ENCODE results near the gene IGFL2.
A peak's percentile ranks its signal among the peaks of the same experiment; 100 is the strongest.

IGFL2 gene

GRCh38 chr19:46118136-46118535 lies 29.9 kb upstream of the IGFL2 start:
- peaks cover 33% of the 10 kb centered on the region for H3K27me3 ChIP-seq (ENCODE audit: insufficient read depth, low read length)
- peaks cover 10% of the 10 kb centered on the region for H3K4me1 ChIP-seq (ENCODE audit: control insufficient read depth, insufficient read depth, low read length, unreplicated experiment)
- H2AFZ ChIP-seq (ENCODE audit: low read length, unreplicated experiment): no peak overlapping the region
- H3K79me2 ChIP-seq (ENCODE audit: control insufficient read depth, insufficient read depth, low read length, unreplicated experiment): no peaks in the 10 kb centered on the region
- H3K4me3 ChIP-seq (ENCODE audit: low read depth, low read length): no peak overlapping the region
- no peaks in the 10 kb centered on the region for H3K36me3 ChIP-seq (ENCODE audit: insufficient read depth, low read length)
- H3K27ac ChIP-seq (ENCODE audit: low read depth, low read length): no peak overlapping the region

DNA sequence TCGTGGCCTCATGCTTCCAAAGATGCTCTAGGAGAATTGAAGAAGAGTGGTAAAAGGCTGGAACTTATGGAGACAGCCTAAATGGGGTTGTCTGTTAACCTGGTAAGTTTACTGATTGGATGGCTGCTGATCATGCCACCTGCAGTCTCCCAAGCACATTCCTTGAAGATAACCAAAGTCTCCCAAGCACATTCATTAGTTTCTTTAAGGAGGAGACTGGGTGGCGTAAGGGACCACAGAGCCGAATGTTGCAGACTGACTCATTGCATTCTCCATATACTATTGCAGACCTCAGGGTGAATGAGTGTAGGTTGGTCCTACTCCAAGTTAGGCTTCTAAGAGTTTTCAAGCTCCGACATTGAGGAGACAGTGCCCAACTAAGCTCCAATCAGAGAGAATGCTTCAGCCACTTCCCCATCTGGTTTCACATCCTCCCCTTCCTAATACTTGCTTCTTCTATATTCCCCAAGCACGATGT lies 23.4 kb upstream of the IGFL2 start, which contains the start of gene IGFL3:
Gene IGFL3 (minus strand): TSS at position 51 of the 478 bp plus-strand sequence. CDS start 39 bp downstream, at position 12.
- H3K4me1 ChIP-seq (ENCODE audit: control insufficient read depth, insufficient read depth, low read length, unreplicated experiment): no peaks in the 10 kb centered on the region
- no peak within 1 kb of the TSS for H3K27ac ChIP-seq (ENCODE audit: low read depth, low read length)
- H3K36me3 ChIP-seq (ENCODE audit: insufficient read depth, low read length): no peaks in the 10 kb centered on the region
- peaks cover 74% of the 10 kb centered on the region for H3K27me3 ChIP-seq (ENCODE audit: insufficient read depth, low read length)
- H3K79me2 ChIP-seq (ENCODE audit: control insufficient read depth, insufficient read depth, low read length, unreplicated experiment): no peaks in the 10 kb centered on the region
- H3K4me3 ChIP-seq (ENCODE audit: low read depth, low read length): no peak within 1 kb of the TSS
- H2AFZ ChIP-seq (ENCODE audit: low read length, unreplicated experiment): no peak within 1 kb of the TSS

DNA sequence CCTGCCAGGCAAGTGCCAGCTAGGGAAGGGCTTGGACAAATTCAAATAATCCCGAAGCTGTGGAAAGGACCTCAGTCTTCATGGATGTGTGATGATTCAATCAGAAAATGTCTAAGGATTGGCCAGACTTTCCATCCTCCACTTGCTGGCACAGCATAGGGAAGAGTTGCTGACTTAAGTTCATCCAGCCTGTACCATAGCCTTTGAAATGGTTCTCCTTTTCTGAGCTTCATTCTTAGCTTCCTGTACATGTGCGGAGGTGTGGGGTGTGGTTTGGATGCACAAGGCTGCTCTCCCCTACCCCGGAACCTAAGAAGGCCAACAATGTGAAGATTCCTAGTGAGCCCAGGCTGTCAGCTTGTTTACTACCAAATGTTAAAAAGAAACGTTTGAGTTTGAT lies 22.6 kb upstream of the IGFL2 start:
- no peaks in the 10 kb centered on the region for H3K79me2 ChIP-seq (ENCODE audit: control insufficient read depth, insufficient read depth, low read length, unreplicated experiment)

GRCh38 chr19:46126086-46126580 lies 21.9 kb upstream of the IGFL2 start:
- H3K79me2 ChIP-seq (ENCODE audit: control insufficient read depth, insufficient read depth, low read length, unreplicated experiment): no peaks in the 10 kb centered on the region
- H3K4me1 ChIP-seq (ENCODE audit: control insufficient read depth, insufficient read depth, low read length, unreplicated experiment): no peaks in the 10 kb centered on the region
- no peak overlapping the region for H3K4me3 ChIP-seq (ENCODE audit: low read depth, low read length)
- H2AFZ ChIP-seq (ENCODE audit: low read length, unreplicated experiment): no peak overlapping the region
- no peaks in the 10 kb centered on the region for H3K36me3 ChIP-seq (ENCODE audit: insufficient read depth, low read length)
- H3K27me3 ChIP-seq (ENCODE audit: insufficient read depth, low read length): peaks cover 76% of the 10 kb centered on the region
- no peak overlapping the region for H3K27ac ChIP-seq (ENCODE audit: low read depth, low read length)

More for the DNA sequence above, 22.6 kb upstream of the IGFL2 start:
- Histone ChIP-seq H2AFZ (ENCODE audit: low read length, unreplicated experiment) (no peak overlapping the region), H3K36me3 (ENCODE audit: insufficient read depth, low read length) (no peaks in the 10 kb centered on the region), H3K4me1 (ENCODE audit: control insufficient read depth, insufficient read depth, low read length, unreplicated experiment) (no peaks in the 10 kb centered on the region), H3K4me3 (ENCODE audit: low read depth, low read length) (no peak overlapping the region), H3K27ac (ENCODE audit: low read depth, low read length) (no peak overlapping the region), H3K27me3 (ENCODE audit: insufficient read depth, low read length) (peaks cover 74% of the 10 kb centered on the region)

GRCh38 chr19:46131485-46132143 lies 16.4 kb upstream of the IGFL2 start:
- Histone ChIP-seq H2AFZ (ENCODE audit: low read length, unreplicated experiment) (no peak overlapping the region), H3K79me2 (ENCODE audit: control insufficient read depth, insufficient read depth, low read length, unreplicated experiment) (no peaks in the 10 kb centered on the region), H3K4me3 (ENCODE audit: low read depth, low read length) (no peak overlapping the region), H3K4me1 (ENCODE audit: control insufficient read depth, insufficient read depth, low read length, unreplicated experiment) (peaks cover 8% of the 10 kb centered on the region), H3K27me3 (ENCODE audit: insufficient read depth, low read length) (peaks cover 41% of the 10 kb centered on the region), H3K27ac (ENCODE audit: low read depth, low read length) (no peak overlapping the region), H3K36me3 (ENCODE audit: insufficient read depth, low read length) (no peaks in the 10 kb centered on the region)

DNA sequence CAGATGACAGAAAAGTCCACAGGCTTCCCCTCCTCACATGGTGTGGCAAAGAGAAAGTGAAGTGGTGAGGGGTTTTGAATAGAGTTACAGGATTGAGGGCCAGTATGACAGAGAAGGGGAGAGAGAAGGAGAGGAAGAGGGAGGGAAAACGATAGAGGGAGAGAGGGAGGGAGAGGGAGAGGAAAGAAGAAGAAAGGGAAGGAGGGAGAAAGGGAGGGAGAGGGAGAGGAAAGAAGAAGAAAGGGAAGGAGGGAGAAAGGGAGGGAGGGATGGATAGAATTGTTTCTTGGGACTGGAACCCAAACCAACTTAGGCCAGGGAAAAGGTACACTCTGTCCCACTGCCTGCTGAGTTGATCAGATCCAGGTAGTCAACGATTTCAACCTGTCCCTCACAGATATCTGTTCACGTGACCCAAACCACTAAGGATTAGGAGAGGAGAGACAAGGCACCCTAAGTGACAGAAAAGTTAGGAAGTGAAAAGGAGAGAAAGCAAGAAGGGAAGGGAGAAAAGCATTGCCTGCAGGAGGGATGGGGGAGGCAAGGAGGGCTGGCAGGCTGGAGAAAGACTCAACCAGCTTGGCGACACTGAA lies 15.4 kb upstream of the IGFL2 start:
- no peaks in the 10 kb centered on the region for H3K79me2 ChIP-seq (ENCODE audit: control insufficient read depth, insufficient read depth, low read length, unreplicated experiment)

DNA sequence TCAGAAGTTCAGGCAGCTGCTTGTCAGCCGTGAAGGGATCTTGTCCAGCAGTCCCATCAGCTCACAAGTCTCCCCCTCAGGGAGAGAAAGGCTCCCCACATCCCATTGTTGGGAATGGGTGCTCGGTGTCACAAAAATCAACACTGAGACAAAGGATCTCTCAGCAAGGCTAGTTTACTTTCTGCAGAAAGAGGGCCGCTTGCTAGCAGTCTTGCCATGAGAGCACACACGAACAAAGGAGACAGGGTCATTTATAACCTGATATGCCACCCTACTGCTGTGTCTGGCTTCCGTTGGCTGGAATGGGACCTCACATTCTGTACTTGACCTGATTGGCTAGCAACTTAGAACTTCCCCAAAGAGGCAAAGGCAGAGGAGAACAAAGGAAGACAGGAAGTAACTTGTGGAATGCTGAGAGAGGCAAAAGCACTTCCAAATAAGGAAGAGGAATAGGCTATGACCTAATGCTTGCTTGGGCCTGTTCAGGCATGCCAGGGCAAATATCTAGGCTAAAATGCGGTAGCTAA lies 14.9 kb upstream of the IGFL2 start:
- H3K27ac ChIP-seq (ENCODE audit: low read depth, low read length): peak overlapping the region; percentile 48
- no peaks in the 10 kb centered on the region for H3K79me2 ChIP-seq (ENCODE audit: control insufficient read depth, insufficient read depth, low read length, unreplicated experiment)
- H3K4me3 ChIP-seq (ENCODE audit: low read depth, low read length): no peak overlapping the region
- no peaks in the 10 kb centered on the region for H3K36me3 ChIP-seq (ENCODE audit: insufficient read depth, low read length)
- peaks cover 8% of the 10 kb centered on the region for H3K4me1 ChIP-seq (ENCODE audit: control insufficient read depth, insufficient read depth, low read length, unreplicated experiment)
- H3K27me3 ChIP-seq (ENCODE audit: insufficient read depth, low read length): peaks cover 33% of the 10 kb centered on the region
- no peak overlapping the region for H2AFZ ChIP-seq (ENCODE audit: low read length, unreplicated experiment)

More for the DNA sequence above, 15.4 kb upstream of the IGFL2 start:
- Histone ChIP-seq H3K27ac (ENCODE audit: low read depth, low read length) (no peak overlapping the region), H3K36me3 (ENCODE audit: insufficient read depth, low read length) (no peaks in the 10 kb centered on the region), H2AFZ (ENCODE audit: low read length, unreplicated experiment) (no peak overlapping the region), H3K4me3 (ENCODE audit: low read depth, low read length) (no peak overlapping the region), H3K4me1 (ENCODE audit: control insufficient read depth, insufficient read depth, low read length, unreplicated experiment) (peaks cover 8% of the 10 kb centered on the region), H3K27me3 (ENCODE audit: insufficient read depth, low read length) (peaks cover 33% of the 10 kb centered on the region; the same call in 1 of the 2 replicates)

DNA sequence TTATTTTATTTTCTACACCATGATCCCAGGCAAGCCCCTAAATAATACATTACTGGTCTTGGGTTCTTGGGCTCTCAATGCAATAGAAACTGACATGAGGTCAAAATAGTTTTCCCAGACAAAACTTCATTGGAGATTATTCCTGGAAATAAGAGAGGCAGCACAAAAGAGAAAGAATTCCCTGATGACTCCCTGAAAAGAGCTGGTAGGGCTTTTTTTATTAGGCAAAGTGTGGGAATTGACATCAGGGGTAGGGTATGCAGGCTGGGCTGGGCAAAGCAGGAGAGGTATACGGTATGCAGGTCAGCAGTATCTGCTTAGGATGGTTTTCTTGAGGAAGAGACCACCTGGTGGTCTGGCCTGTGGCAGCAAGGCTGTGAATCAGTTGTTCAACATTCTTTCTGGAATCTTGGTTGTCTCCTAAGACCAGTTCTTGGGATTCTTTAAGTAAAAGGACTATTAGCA lies 14.2 kb upstream of the IGFL2 start:
- peaks cover 31% of the 10 kb centered on the region for H3K27me3 ChIP-seq (ENCODE audit: insufficient read depth, low read length)
- no peaks in the 10 kb centered on the region for H3K36me3 ChIP-seq (ENCODE audit: insufficient read depth, low read length)
- peak overlapping the region; percentile 48 for H3K27ac ChIP-seq (ENCODE audit: low read depth, low read length)
- H3K79me2 ChIP-seq (ENCODE audit: control insufficient read depth, insufficient read depth, low read length, unreplicated experiment): no peaks in the 10 kb centered on the region
- H3K4me3 ChIP-seq (ENCODE audit: low read depth, low read length): no peak overlapping the region
- no peak overlapping the region for H2AFZ ChIP-seq (ENCODE audit: low read length, unreplicated experiment)
- peaks cover 8% of the 10 kb centered on the region for H3K4me1 ChIP-seq (ENCODE audit: control insufficient read depth, insufficient read depth, low read length, unreplicated experiment)

GRCh38 chr19:46134527-46134926 lies 13.5 kb upstream of the IGFL2 start:
- H3K4me3 ChIP-seq (ENCODE audit: low read depth, low read length): no peak overlapping the region
- peaks cover 8% of the 10 kb centered on the region for H3K4me1 ChIP-seq (ENCODE audit: control insufficient read depth, insufficient read depth, low read length, unreplicated experiment)
- no peak overlapping the region for H3K27ac ChIP-seq (ENCODE audit: low read depth, low read length)
- H2AFZ ChIP-seq (ENCODE audit: low read length, unreplicated experiment): no peak overlapping the region
- no peaks in the 10 kb centered on the region for H3K79me2 ChIP-seq (ENCODE audit: control insufficient read depth, insufficient read depth, low read length, unreplicated experiment)
- peaks cover 34% of the 10 kb centered on the region for H3K27me3 ChIP-seq (ENCODE audit: insufficient read depth, low read length)
- no peaks in the 10 kb centered on the region for H3K36me3 ChIP-seq (ENCODE audit: insufficient read depth, low read length)

- no peaks in the 10 kb centered on the region for H3K79me2 ChIP-seq (ENCODE audit: control insufficient read depth, insufficient read depth, low read length, unreplicated experiment)
- H3K4me3 ChIP-seq (ENCODE audit: low read depth, low read length): no peak overlapping the region
- H3K27ac ChIP-seq (ENCODE audit: low read depth, low read length): no peak overlapping the region
- H3K27me3 ChIP-seq (ENCODE audit: insufficient read depth, low read length): peaks cover 28% of the 10 kb centered on the region
- no peaks in the 10 kb centered on the region for H3K36me3 ChIP-seq (ENCODE audit: insufficient read depth, low read length)
- peaks cover 8% of the 10 kb centered on the region for H3K4me1 ChIP-seq (ENCODE audit: control insufficient read depth, insufficient read depth, low read length, unreplicated experiment)
- no peak overlapping the region for H2AFZ ChIP-seq (ENCODE audit: low read length, unreplicated experiment)
Observed at GRCh38 chr19:46137915-46138473, 10.0 kb upstream of the IGFL2 start.

Measured in ACC112 (cell line).